LoVo (cell line): ENCODE data around the gene UPK3B.
"Not testable (repeated sequence)": the region's sequence is repeated elsewhere in the genome, so short reads cannot be mapped to it uniquely, and the experiment has no call there.

ENCODE experiments used
- DNase-seq: peaks from one replicate; pipeline ENCODE4 v3.0.0-alpha.2; 2016; ENCODE audit warnings: low spot score

UPK3B gene

GRCh38 chr7:76509931-76510877, at the start of gene UPK3B:
TSS of gene UPK3B (plus strand) at chr7:76510552. CDS start at chr7:76510653, 101 bp downstream.
- DNase-seq: peak; percentile 27

GRCh38 chr7:76460767-76461166, 49.6 kb upstream of the UPK3B start:
- not testable (repeated sequence) for DNase-seq

- DNase-seq: not testable (repeated sequence)
These were observed 48.8 kb upstream of the UPK3B start, which contains the start of gene DTX2 for GRCh38 chr7:76461464-76462101. TSS of gene DTX2 (plus strand) at chr7:76461709. CDS start at chr7:76480510, 18,801 bp downstream.

GRCh38 chr7:76462271-76462882, 48.0 kb upstream of the UPK3B start:
- DNase-seq: not testable (repeated sequence)

- not testable (repeated sequence) for DNase-seq
These were observed 45.4 kb upstream of the UPK3B start for GRCh38 chr7:76464959-76465358.

- not testable (repeated sequence) for DNase-seq
These were observed 44.4 kb upstream of the UPK3B start for GRCh38 chr7:76465950-76466349.

GRCh38 chr7:76467743-76468404, 42.5 kb upstream of the UPK3B start:
- DNase-seq: peak; percentile 60

- DNase-seq: not testable (repeated sequence)
These were observed 38.7 kb upstream of the UPK3B start for GRCh38 chr7:76471556-76472221.

GRCh38 chr7:76473097-76473496, 37.3 kb upstream of the UPK3B start:
- not testable (repeated sequence) for DNase-seq

- DNase-seq: not testable (repeated sequence)
These were observed 34.1 kb upstream of the UPK3B start for GRCh38 chr7:76476280-76476679.

- DNase-seq: not testable (repeated sequence)
These were observed 33.4 kb upstream of the UPK3B start for GRCh38 chr7:76476742-76477474.

- not testable (repeated sequence) for DNase-seq
These were observed 30.7 kb upstream of the UPK3B start for GRCh38 chr7:76479628-76480027.

GRCh38 chr7:76480403-76481253, 29.7 kb upstream of the UPK3B start:
- not testable (repeated sequence) for DNase-seq

- not testable (repeated sequence) for DNase-seq
These were observed 27.7 kb upstream of the UPK3B start for GRCh38 chr7:76482660-76483059.

GRCh38 chr7:76483081-76483480, 27.3 kb upstream of the UPK3B start:
- not testable (repeated sequence) for DNase-seq

GRCh38 chr7:76484456-76484855, 25.9 kb upstream of the UPK3B start:
- not testable (repeated sequence) for DNase-seq

GRCh38 chr7:76485822-76486610, 24.3 kb upstream of the UPK3B start:
- not testable (repeated sequence) for DNase-seq

GRCh38 chr7:76486618-76487017, 23.7 kb upstream of the UPK3B start:
- DNase-seq: not testable (repeated sequence)

- not testable (repeated sequence) for DNase-seq
These were observed 22.4 kb upstream of the UPK3B start for GRCh38 chr7:76487969-76488368.
